HG03469 (cell line): ENCODE results near the gene TBKBP1.

Experiments used
- ATAC-seq: cut with Tn5 transposase; IDR thresholded peaks from one replicate; pipeline ENCODE4 v1.9.1; 2021; ENCODE audit warnings: mild to moderate bottlenecking, moderate library complexity, moderate number of reproducible peaks; ENCODE audit not compliant: unreplicated experiment

The TBKBP1 gene

GRCh38 chr17:47712330-47713023, 18.5 kb downstream of the TBKBP1 start:
- ATAC-seq, result no peak

DNA sequence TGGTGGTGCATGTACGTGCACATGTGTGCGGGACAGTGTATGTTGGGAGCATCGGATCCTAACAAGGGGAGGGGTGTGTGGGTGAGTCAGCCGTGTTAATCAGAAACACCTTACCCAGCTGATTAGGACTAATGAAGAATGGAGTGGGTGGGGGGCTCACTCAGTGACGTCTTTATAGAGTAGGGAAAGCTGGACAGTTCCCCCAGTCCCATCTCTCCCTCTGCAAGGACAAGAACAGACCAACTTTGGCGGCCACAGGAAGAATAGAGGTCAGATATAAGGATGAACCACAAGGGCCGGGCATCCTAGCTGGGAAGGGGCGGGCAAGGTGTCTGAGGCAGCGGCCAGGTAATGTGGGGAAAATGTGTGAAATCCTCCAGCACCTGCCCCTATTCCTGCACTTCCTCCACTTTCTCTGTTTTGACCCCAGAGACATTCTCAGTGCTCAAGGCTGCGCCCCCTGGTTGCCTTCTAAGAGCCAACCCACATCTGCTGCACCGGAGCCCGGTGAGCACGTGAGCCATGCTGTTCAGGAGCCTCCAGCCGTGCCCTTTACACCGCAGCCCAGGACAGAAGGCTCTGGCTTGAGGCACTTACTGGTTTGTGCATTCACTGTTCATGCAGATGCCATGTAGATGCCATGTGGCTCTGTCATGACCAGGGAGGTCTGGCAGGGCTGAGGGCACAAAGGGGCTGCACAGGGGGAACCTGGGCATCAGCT, 20.2 kb downstream of the TBKBP1 start:
- no peak for ATAC-seq

DNA sequence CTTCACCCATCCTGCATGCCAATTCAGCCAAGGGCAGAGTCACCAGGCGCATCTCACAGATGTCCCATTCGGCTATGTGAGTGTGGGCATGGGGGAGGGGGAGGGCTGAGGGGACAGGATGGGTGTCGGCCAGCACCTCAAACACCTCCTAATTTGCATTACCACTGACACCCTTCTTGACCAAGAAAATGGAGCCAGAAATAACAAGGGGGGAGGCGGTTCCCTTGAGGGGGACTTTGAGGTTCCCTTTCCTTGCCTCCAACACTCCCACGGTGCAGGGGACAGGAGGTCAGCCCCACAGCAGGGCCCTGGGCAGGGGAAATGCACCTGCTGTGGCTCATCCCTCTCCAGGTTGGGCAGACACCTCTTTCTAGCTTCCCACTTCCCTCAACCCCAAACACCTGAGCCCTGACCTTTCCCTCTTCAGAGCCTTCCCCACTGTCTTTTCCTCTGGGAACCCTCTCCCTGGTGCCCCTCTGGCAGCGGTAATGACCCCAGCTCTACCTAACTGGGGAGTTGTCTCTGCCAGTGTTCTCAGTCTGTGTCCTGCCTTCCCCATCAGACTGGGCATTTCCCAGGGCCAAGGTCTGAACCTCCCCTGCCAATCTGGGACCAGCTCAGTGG, 20.9 kb downstream of the TBKBP1 start:
- no peak for ATAC-seq

DNA sequence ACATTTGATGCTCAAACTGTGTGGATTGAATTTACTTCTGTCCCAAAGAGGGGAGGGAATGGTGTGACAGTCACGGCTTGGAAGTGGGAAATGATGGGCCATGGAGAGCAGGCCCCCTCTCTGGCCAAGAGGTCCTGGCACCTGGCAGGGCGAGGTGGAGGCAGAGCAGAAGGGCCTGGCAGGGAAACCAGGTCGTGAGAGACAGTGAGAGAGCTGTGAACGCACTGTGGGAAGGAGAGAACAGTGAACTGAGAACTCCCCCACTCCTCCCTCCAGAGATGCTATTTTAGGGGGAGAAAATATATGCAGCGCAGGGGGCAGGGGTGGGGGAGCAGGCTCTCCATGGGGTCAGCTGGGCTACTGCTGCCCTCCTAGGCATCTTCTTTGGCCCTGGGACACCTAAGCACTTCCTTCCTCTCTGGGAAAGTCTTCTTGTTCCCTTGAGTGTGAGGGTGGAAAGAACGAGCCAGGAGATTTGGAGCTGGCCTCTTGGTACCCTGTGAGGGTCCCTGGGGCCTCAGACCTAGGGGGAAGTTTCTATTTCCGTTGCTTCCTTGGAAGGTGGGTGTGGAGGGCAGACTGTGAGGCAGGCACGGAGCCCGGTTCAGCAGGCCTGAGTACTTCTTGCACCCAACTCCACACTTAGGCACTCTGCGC, 21.8 kb downstream of the TBKBP1 start:
- ATAC-seq, result no peak

- ATAC-seq, result no peak
These were observed 22.4 kb downstream of the TBKBP1 start for GRCh38 chr17:47716375-47716774.

DNA sequence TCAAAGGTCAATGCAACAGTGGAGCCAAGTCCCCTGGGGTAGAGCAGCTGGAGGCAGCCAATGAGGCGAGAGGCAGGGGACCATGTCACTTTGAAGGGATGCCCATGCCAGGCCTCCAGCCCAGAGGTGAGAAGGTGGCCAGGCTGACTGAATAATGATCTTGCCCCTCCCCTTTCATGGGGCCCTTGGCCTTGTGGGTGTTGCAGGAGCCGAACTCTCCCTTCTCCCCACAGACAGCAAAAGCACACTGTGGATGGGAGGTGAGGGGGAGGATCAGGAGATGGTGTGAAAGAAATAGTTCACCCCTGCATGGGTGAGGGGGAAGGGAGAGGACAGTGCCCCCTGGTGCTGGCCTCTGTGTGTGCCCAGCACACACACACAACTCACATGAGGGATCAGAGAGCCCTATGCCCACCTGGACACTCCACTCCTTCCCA, 23.3 kb downstream of the TBKBP1 start:
- ATAC-seq, result no peak

- no peak for ATAC-seq
These were observed 24.1 kb downstream of the TBKBP1 start for GRCh38 chr17:47717979-47718621.

GRCh38 chr17:47718634-47719405, 24.9 kb downstream of the TBKBP1 start:
- no peak for ATAC-seq

- ATAC-seq, result no peak
These were observed 25.6 kb downstream of the TBKBP1 start for GRCh38 chr17:47719411-47720152.

DNA sequence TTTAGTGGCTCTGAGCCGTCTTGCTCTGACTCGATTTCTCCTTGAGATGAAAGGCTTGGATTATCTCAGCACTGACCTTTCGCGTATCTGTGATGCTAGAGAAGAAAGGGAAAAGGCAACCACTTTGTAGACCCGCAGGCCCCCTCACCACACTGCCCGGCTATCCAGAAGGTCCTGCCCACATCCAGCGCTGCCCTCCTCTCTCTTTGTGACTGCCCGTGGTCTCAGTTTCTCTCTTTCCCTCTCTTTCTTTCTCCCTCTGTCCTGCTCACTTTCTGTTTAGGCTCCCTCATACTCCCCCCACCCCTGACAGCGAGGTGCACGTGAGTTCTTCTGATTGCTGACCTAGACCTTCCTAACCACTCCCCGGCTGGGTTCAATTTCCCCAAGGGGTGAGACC, 26.2 kb downstream of the TBKBP1 start:
- no peak for ATAC-seq

GRCh38 chr17:47720754-47721533, 27.0 kb downstream of the TBKBP1 start:
- no peak for ATAC-seq

DNA sequence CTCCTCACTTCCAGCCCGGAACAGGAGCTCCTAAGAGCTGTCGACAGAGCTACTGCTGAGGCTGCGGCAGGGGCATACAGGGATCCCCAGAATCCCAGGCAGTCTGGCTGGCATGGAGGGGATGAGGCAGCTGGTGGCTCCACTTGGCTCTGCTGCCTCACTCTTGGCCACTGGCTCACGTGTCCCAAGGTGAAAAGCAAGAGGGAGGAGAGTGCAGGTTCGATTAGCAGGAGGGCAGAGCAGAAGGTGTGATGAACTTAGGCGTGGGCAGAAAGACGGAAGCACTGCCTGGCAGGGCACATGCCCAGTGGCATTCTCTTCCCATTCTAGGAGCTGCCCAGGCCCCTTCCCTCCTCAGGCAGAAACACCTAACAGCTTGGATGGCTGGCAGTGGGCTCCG, 27.8 kb downstream of the TBKBP1 start:
- no peak for ATAC-seq

GRCh38 chr17:47724705-47725104, 30.7 kb downstream of the TBKBP1 start:
- no peak for ATAC-seq

DNA sequence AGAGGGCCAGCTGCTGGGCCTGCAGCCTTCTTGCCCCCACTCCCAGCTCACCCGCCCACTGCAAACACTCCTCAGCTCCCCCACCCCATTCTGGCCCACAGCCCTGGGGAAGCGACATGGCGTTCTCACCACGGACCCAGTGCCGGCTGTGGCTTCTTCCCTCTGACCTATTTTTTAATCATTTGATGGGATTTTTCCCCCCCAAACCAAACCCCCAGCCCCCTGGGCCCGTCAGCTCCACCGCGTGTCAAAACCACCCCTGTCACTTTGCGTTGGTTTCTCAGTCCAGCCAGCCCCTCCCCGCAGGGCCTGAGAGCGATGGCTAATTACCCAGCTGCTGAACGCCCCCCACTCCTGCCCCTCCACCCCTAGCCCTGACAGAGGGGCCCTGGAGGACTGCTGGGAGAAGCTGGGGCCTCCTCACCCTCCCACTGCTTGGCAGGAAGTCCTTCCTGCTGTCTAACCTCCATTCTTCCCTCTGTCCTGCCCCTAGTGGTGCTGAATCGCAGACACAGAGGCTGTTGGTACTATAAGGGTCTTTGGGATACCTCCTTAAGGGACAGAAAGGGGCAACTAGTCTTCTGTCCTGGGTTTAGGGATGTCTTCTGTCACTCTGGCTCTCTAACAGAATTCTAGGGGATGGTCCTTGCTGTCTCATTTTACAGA, 31.6 kb downstream of the TBKBP1 start:
- ATAC-seq, result no peak

- no peak for ATAC-seq
These were observed 33.1 kb downstream of the TBKBP1 start for GRCh38 chr17:47726796-47727703.

GRCh38 chr17:47727704-47728036, 33.7 kb downstream of the TBKBP1 start:
- no peak for ATAC-seq

GRCh38 chr17:47728214-47728877, 34.4 kb downstream of the TBKBP1 start:
- no peak for ATAC-seq
